Esophagus muscularis mucosa (tissue), 4 donors: ENCODE data around the gene SOX30. TPM values are rescaled to one million over a fixed set of nuclear protein-coding genes. Genes with fewer than 3 reads are reported as not detected.

Experiments used
- DNase-seq: peaks from one replicate; pipeline ENCODE4 v3.0.0-alpha.2; 2017; ENCODE audit errors: extremely low spot score
- H3K27ac ChIP-seq, 4 donors: fragments of 200-600 bp; sonication (generic); replicated peaks in 1 of 4; 1 replicate in 3 of 4; 2 replicates in 1 of 4; pipeline ENCODE4 v1.5.1; 2016 to 2019; ENCODE audit warnings: mild to moderate bottlenecking in 1 of 4
- H3K27me3 ChIP-seq, 4 donors: fragments of 200-600 bp; sonication (generic); one replicate each; pipeline versions ENCODE4 v1.5.1 to v1.6.0; 2016 to 2019
- H3K36me3 ChIP-seq, 4 donors: fragments of 200-600 bp; sonication (generic); one replicate each; pipeline ENCODE4 v1.5.1; 2016 to 2019
- H3K4me1 ChIP-seq, 4 donors: fragments of 200-600 bp; sonication (generic); one replicate each; pipeline ENCODE4 v1.5.1; 2016 to 2019
- H3K4me3 ChIP-seq, 4 donors: fragments of 200-600 bp; sonication (generic); 1 replicate in 2 of 4; 2 replicates in 2 of 4; pipeline ENCODE4 v1.5.1; 2016 to 2019; ENCODE audit warnings: mild to moderate bottlenecking in 4 of 4, moderate library complexity in 1 of 4
- H3K9me3 ChIP-seq, 4 donors: fragments of 200-600 bp; sonication (generic); 1 replicate in 3 of 4; 2 replicates in 1 of 4; pipeline ENCODE4 v1.5.1; 2016 to 2019
- CTCF ChIP-seq, 3 experiments: fragments of 200-600 bp in 2 of 3; fragments of 450-650 bp in 1 of 3; sonication (generic) in 2 of 3; IDR thresholded peaks; one replicate each; pipeline ENCODE4 v1.5.1; 2017 to 2019; ENCODE audit warnings: antibody characterized with exemption in 3 of 3, mild to moderate bottlenecking in 2 of 3, moderate library complexity in 1 of 3
- EP300 ChIP-seq: sonication (generic); formaldehyde crosslinking; IDR thresholded peaks from one replicate; pipeline ENCODE4 v1.6.1; 2017; ENCODE audit warnings: antibody characterized with exemption
- POLR2A ChIP-seq: fragments of 450-650 bp; IDR thresholded peaks from one replicate; pipeline ENCODE4 v1.6.1; 2017; ENCODE audit warnings: antibody characterized with exemption, moderate library complexity, mild to moderate bottlenecking, low read depth
- POLR2AphosphoS5 ChIP-seq, 2 donors: sonication (generic); formaldehyde crosslinking; IDR thresholded peaks; one replicate each; pipeline ENCODE4 v1.6.1; 2017; ENCODE audit warnings: antibody characterized with exemption in 2 of 2
- WGBS: methylation state at CpG from one replicate; pipeline ENCODE4 v1.1.5; 2018; 5-methylcytosine and 5-hydroxymethylcytosine counted together
- intact Hi-C: fragments of 100-400 bp; cut with DNase I; formaldehyde crosslinking; loops from one replicate; pipeline ENCODE4 v1.15.1; 2023
- total RNA-seq, 4 donors: library from RNA; depleted of rRNA; stranded (reverse); fragments of >200 nt; gene quantifications; one replicate each; pipeline versions ENCODE4 v1.1.0 to v1.2.1, GENCODE V29; 2016

SOX30 gene
- total RNA-seq, 4 donors from 2014 or later, result 0.17 to 0.34 TPM; not detected in 2

- H3K27me3 ChIP-seq, result no peaks in the 10 kb centered on the region
- no peak for TF ChIP-seq CTCF (IDR thresholded peaks at IDR 0.05)
- H3K27ac ChIP-seq, result no peak overlapping the region
- H3K9me3 ChIP-seq, result no peaks in the 10 kb centered on the region
- WGBS, result 91% methylated on average over 4 of the region's 4 CpGs
- no peak overlapping the region for H3K4me3 ChIP-seq
- no peaks in the 10 kb centered on the region for H3K4me1 ChIP-seq
- intact Hi-C loops, result no loop called here
- no peaks in the 10 kb centered on the region for H3K36me3 ChIP-seq
- no peak for DNase-seq
Measured at GRCh38 chr5:157602505-157602904, 49.7 kb downstream of the SOX30 start.

GRCh38 chr5:157600252-157600651 lies 52.0 kb downstream of the SOX30 start:
- 89% methylated on average over 1 of the region's 1 CpG for WGBS
- Histone ChIP-seq H3K36me3 (no peaks in the 10 kb centered on the region), H3K4me1 (no peaks in the 10 kb centered on the region), H3K27me3 (no peaks in the 10 kb centered on the region), H3K27ac (no peak overlapping the region), H3K4me3 (no peak overlapping the region), H3K9me3 (no peaks in the 10 kb centered on the region)
- intact Hi-C loops, result no loop called here
- TF ChIP-seq EP300 (no peak), CTCF (IDR thresholded peaks at IDR 0.05) (no peak), POLR2AphosphoS5 (IDR thresholded peaks at IDR 0.05) (no peak), POLR2A (no peak)
- no peak for DNase-seq

GRCh38 chr5:157599565-157599964 lies 52.7 kb downstream of the SOX30 start:
- H3K27me3 ChIP-seq, result no peaks in the 10 kb centered on the region
- H3K27ac ChIP-seq, result no peak overlapping the region
- no peak for TF ChIP-seq CTCF (IDR thresholded peaks at IDR 0.05)
- TF ChIP-seq EP300, result no peak
- TF ChIP-seq POLR2A, result no peak
- TF ChIP-seq POLR2AphosphoS5 (IDR thresholded peaks at IDR 0.05), result no peak
- H3K9me3 ChIP-seq, result no peaks in the 10 kb centered on the region
- no peak overlapping the region for H3K4me3 ChIP-seq
- DNase-seq, result no peak
- H3K36me3 ChIP-seq, result no peaks in the 10 kb centered on the region
- 71% methylated on average over 3 of the region's 3 CpGs for WGBS
- intact Hi-C loops, result no loop called here
- H3K4me1 ChIP-seq, result no peaks in the 10 kb centered on the region

GRCh38 chr5:157598350-157598936 lies 53.8 kb downstream of the SOX30 start:
- TF ChIP-seq POLR2AphosphoS5 (IDR thresholded peaks at IDR 0.05), result no peak
- TF ChIP-seq EP300, result no peak
- no peak for TF ChIP-seq POLR2A
- no peak for TF ChIP-seq CTCF (IDR thresholded peaks at IDR 0.05)
- Histone ChIP-seq H3K4me3 (no peak overlapping the region), H3K27ac (no peak overlapping the region), H3K4me1 (no peaks in the 10 kb centered on the region), H3K9me3 (no peaks in the 10 kb centered on the region), H3K27me3 (no peaks in the 10 kb centered on the region), H3K36me3 (no peaks in the 10 kb centered on the region)
- WGBS, result 98% methylated on average over 2 of the region's 2 CpGs
- DNase-seq, result no peak
- intact Hi-C loops, result no loop called here

GRCh38 chr5:157597277-157597676 lies 55.0 kb downstream of the SOX30 start:
- WGBS, result 100% methylated on average over 1 of the region's 1 CpG
- no peak overlapping the region for H3K4me3 ChIP-seq
- no peak overlapping the region for H3K27ac ChIP-seq
- H3K9me3 ChIP-seq, result no peaks in the 10 kb centered on the region
- TF ChIP-seq CTCF (IDR thresholded peaks at IDR 0.05) (no peak), POLR2A (no peak), POLR2AphosphoS5 (IDR thresholded peaks at IDR 0.05) (no peak), EP300 (no peak)
- DNase-seq, result no peak
- no peaks in the 10 kb centered on the region for H3K27me3 ChIP-seq
- intact Hi-C loops, result no loop called here
- H3K36me3 ChIP-seq, result no peaks in the 10 kb centered on the region
- H3K4me1 ChIP-seq, result peaks cover 0 to 5% (median 5%) of the 10 kb centered on the region in 4 donors
